Stimulated activated naive CD8-positive, alpha-beta T cell treated with anti-CD3 and anti-CD28 coated beads, Interleukin-15, amount 100 ng/mL, for 72 hours (primary cell): ENCODE data around the gene RGS5.

Source experiments
- ATAC-seq: fragments of 150-1000 bp; cut with Tn5 transposase; 2 replicates; pipeline ENCODE4 v1.10.0; 2021; ENCODE audit warnings: mild to moderate bottlenecking, moderate library complexity
- DNase-seq, 2 donors: peaks; one replicate each; pipeline ENCODE4 v3.0.0; 2021 to 2022
- H3K27ac Mint-ChIP-seq, 2 donors: one replicate each; pipeline ENCODE4 v1.8.0; 2022; ENCODE audit warnings: mild to moderate bottlenecking in 2 of 2, mixed read lengths in 2 of 2, moderate library complexity in 2 of 2
- H3K27me3 Mint-ChIP-seq: one replicate; pipeline ENCODE4 v1.8.0; 2022; ENCODE audit warnings: mixed read lengths
- H3K4me1 Mint-ChIP-seq: one replicate; pipeline ENCODE4 v1.8.0; 2022; ENCODE audit warnings: mild to moderate bottlenecking, mixed read lengths
- H3K4me3 Mint-ChIP-seq, 2 donors: one replicate each; pipeline ENCODE4 v1.8.0; 2022; ENCODE audit warnings: mild to moderate bottlenecking in 2 of 2, mixed read lengths in 2 of 2, moderate library complexity in 1 of 2
- H3K9me3 Mint-ChIP-seq, 2 donors: one replicate each; pipeline ENCODE4 v1.8.0; 2022; ENCODE audit warnings: mixed read lengths in 2 of 2

The RGS5 gene

DNA sequence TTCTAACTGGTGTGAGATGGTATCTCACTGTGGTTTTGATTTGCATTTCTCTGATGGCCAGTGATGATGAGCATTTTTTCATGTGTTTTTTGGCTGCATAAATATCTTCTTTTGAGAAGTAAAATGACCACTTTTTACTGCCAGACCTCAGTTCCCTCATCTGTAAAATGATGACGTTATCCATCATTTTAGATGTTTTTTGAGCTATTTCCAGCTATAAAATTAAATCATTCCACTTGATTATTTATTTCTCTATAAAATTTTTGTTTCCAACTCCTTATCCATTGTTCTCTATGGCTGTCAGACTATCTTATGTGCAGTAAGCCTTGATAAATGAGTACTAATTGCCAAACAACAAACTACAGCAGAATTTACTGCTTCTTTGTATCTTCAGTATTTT is 33.2 kb downstream of the RGS5 start:
- DNase-seq = no peak
- no peak for ATAC-seq
- H3K4me3 Mint-ChIP-seq = no peak overlapping the region
- peaks cover 10% of the 10 kb centered on the region for H3K27me3 Mint-ChIP-seq
- H3K9me3 Mint-ChIP-seq = no peaks in the 10 kb centered on the region
- no peak overlapping the region for H3K27ac Mint-ChIP-seq
- no peaks in the 10 kb centered on the region for H3K4me1 Mint-ChIP-seq

DNA sequence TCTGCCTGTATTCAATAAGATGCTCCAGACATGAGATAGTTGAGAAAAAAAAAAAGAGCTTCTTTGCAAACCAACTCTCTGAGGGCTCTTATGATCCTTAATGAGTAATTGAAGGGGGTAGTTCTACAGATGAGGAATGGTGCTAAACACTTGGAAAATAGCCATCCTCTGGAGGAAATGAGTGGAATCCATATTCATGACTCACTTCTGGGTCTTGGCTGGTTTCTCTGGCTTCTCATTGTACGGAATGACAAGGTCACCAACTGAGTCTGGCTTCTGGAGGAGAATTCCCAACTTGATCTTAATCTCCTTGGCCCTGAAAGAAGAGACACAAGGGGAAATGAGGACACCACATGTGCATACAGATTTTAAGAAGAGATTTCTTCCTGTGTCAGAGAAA is 34.7 kb downstream of the RGS5 start:
- no peak for DNase-seq
- H3K9me3 Mint-ChIP-seq = no peaks in the 10 kb centered on the region
- no peak overlapping the region for H3K4me3 Mint-ChIP-seq
- peaks cover 5% of the 10 kb centered on the region for H3K27me3 Mint-ChIP-seq
- H3K4me1 Mint-ChIP-seq = no peaks in the 10 kb centered on the region
- H3K27ac Mint-ChIP-seq = no peak overlapping the region
- no peak for ATAC-seq

DNA sequence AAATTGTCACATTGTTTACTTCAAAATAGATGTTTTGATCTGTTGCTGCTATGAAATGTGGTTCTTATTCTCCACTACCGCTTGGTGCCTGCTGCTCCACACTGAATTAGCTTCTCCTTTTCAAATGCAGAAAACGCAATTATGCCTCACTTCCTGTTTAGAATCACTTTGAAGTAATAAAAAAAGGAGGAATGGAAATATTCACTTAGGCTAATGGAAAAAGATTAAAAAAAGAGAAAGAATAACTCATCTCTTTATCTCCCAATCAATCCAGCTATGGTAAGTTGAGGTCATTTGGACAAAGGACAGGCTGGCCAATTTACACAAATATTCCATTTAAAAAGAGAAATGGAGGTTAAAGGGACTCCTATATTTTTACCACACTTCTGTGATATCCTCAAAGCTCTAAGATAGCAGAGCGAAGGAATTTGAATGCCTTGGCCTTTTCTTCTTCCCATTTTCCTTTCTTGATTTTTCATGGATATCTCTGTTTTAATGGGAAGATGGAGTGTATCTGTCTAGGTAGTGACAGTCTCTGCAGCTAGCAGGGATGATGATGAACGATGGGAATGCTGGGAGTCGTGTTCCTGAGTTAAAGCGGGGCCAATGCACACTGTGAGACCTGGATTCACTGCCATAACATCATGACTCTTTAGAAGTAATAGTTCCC is 35.7 kb downstream of the RGS5 start:
- DNase-seq = no peak

DNA sequence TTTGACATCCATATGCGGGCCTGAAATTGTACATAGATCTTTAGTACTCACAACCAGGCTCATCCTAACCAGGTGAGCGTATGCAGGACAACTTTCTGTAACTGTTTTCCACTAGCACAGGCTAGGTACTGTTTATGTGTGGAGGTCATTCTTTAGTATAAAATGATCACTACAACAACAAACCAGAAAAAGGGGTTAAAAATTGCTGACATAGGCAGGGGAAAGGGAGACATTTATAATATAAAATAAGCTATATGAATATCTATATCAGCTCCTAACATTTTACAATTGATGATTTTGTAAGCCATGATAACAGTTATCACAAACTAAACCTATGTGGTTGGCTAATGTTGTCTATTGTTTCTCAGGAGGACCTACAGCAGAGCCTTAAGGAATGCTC is 37.6 kb downstream of the RGS5 start:
- no peaks in the 10 kb centered on the region for H3K27me3 Mint-ChIP-seq
- H3K4me3 Mint-ChIP-seq = no peak overlapping the region
- no peak for ATAC-seq
- H3K27ac Mint-ChIP-seq = no peak overlapping the region
- no peaks in the 10 kb centered on the region for H3K4me1 Mint-ChIP-seq
- no peak for DNase-seq
- no peaks in the 10 kb centered on the region for H3K9me3 Mint-ChIP-seq

More for the DNA sequence above, 35.7 kb downstream of the RGS5 start:
- Mint-ChIP-seq H3K4me1 (no peaks in the 10 kb centered on the region), H3K9me3 (no peaks in the 10 kb centered on the region), H3K27me3 (no peaks in the 10 kb centered on the region), H3K4me3 (no peak overlapping the region), H3K27ac (no peak overlapping the region)
- no peak for ATAC-seq

DNA sequence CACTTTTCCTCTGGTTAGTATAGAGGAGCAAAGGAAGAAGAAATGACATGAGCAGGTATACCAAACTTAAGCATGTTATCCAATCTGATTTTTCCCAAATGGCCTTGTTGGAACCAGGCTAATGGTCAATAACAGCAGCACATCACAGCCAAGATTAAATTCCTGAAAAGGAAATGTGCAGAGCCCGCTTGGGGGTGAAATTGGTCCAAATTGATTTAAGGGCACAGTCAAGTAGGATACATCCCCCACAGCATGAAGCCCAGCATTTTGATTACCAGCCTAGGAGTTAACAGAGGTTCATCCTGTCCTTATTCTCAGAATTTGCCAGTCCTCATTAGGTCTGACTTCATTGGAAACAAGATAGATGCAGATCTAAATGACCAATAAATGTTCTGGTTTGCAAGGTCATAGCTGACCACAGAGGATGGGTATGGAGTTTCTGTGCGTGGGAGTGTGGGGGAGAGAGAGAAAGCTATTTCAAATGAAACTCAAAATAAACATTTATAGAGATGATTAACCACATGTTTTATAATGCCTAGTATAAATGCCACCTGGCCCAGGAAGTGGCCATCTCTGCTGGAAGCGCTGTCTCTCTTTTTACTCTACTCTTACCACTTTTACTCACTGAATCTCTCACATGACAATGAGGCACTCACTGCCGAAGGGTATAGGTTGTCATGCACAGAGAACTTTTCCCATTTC is 38.7 kb downstream of the RGS5 start:
- DNase-seq (no peak), ATAC-seq (no peak)
- H3K27ac Mint-ChIP-seq = no peak overlapping the region
- no peaks in the 10 kb centered on the region for H3K4me1 Mint-ChIP-seq
- H3K27me3 Mint-ChIP-seq = no peaks in the 10 kb centered on the region
- no peaks in the 10 kb centered on the region for H3K9me3 Mint-ChIP-seq
- H3K4me3 Mint-ChIP-seq = no peak overlapping the region

DNA sequence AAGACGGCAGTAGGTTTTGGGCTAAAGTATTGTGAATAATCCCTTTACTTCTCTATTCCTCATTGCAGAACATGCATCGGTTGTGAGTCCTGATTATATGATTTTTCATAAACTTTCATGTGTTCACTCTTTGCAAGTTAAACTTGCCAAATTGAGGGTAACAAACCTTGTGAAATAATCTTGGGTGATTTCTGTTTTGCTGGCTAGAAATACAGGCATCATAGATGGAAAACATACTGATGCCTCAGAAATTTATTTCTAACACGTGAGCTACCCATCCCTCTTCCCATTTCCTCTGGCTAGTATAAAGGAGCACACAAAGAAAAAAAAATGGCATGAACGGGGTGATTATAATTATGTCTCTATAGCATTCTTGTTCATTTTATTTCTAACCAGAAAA is 39.6 kb downstream of the RGS5 start:
- H3K27ac Mint-ChIP-seq = no peak overlapping the region
- DNase-seq (no peak), ATAC-seq (no peak)
- H3K27me3 Mint-ChIP-seq = no peaks in the 10 kb centered on the region
- no peak overlapping the region for H3K4me3 Mint-ChIP-seq
- peaks cover 4% of the 10 kb centered on the region in 2 donors for H3K9me3 Mint-ChIP-seq
- H3K4me1 Mint-ChIP-seq = no peaks in the 10 kb centered on the region

DNA sequence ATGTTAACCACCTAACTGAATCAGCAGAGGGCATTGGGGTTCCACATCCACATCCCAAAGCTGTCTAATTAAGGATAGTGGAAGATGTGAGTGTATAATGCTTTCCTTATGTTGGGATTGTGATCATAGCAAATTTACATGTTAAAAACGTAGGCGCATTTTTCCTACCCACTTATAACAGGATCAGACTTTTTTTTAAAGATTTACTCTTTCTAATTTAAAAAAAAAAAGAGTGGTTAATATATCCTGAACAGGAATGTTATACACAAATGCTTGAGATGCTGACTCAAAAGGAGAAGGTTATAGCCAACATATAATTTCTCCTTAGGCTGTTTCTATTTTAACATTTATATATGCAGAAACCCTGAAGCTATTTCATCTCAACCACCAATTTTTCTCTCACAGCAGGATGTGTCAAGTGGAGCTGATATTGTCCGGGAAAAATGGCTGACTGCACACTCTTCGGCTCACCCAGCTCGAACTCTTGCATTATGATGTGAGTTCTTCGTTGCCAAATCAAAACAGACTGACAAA is 40.3 kb downstream of the RGS5 start:
- DNase-seq = no peak
- Mint-ChIP-seq H3K9me3 (peaks cover 7 to 8% of the 10 kb centered on the region in 2 donors), H3K4me1 (no peaks in the 10 kb centered on the region), H3K4me3 (no peak overlapping the region), H3K27me3 (no peaks in the 10 kb centered on the region), H3K27ac (no peak overlapping the region)
- no peak for ATAC-seq

DNA sequence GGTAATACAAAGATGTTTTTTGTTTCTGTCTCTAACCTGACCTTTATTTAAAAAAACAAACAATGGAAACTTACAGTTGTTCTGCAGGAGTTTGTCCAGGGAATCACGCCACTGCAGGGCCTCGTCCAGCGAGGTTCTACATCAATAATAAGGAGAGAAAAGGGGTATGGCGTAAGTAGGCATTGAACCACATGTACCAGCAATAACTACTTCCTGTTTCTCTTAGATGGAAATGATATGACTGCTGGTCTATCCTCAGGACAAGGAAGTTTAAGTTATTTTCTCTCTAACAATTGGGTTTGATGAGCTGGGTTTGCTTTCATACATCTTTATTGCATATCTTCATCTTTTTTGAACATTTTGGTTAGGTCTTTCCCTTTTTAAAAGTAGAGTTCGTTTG is 40.9 kb downstream of the RGS5 start:
- Mint-ChIP-seq H3K4me3 (no peak overlapping the region), H3K9me3 (peaks cover 7 to 8% of the 10 kb centered on the region in 2 donors), H3K27ac (no peak overlapping the region), H3K27me3 (no peaks in the 10 kb centered on the region), H3K4me1 (no peaks in the 10 kb centered on the region)
- no peak for DNase-seq
- no peak for ATAC-seq

DNA sequence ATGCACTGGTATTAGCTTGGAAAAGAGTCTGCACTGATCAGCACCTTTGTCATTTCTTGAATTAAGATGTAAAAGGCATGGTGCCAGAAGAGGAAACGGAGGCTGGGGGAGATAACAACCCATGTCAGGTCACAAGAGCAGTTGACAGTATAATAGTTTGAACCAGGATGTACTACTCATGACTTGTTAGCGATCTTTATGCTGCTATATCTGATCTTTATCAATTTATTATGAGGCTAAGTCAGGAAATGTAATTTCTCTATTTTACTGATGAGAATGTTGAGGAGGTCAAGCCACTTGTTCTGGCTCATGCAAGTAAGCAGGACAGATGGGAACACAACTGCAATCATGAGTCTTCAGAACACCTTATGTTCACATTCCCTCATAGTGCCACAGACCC is 41.4 kb downstream of the RGS5 start:
- DNase-seq (no peak), ATAC-seq (no peak)
- Mint-ChIP-seq H3K4me1 (no peaks in the 10 kb centered on the region), H3K27me3 (no peaks in the 10 kb centered on the region), H3K4me3 (no peak overlapping the region), H3K27ac (no peak overlapping the region), H3K9me3 (peaks cover 7 to 8% of the 10 kb centered on the region in 2 donors)

DNA sequence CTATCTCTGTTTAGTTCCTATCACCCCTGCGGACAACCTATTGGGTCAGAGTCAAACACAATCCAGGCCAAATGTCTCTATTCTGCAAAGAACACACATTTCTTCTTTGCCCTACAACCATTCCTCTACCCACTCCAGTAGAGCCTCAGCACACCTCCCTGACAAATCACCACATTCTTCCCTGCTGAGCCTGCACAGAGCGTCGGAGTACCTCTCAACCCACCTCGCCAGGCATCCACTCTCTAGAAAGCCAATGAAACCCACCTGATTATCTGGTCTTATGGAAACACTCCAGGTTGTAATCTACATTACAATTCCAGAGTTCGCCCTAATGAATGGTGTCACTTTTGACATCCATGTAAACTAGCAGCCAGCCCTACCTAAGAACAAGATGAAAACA is 47.1 kb downstream of the RGS5 start:
- H3K27ac Mint-ChIP-seq = no peak overlapping the region
- peaks cover 7 to 8% of the 10 kb centered on the region in 2 donors for H3K9me3 Mint-ChIP-seq
- no peak overlapping the region for H3K4me3 Mint-ChIP-seq

DNA sequence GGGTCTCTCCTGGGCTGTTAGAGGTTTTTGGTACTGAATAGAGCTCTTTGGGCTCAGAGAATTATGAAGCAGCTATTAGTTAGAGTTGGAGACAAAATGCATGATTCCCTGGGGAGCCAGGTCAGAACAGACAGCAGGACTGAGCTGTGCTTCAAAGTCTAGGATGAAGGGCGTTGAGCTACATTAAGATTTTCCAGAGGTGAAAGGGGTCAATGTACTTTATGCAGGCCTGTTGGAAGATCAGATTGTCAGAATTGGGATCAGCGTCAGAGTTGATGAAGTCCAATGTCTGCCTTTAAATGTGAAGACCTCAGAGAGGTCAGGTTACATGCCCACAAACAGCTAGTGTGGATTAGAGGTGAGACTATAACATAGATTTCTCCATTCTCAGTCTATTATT is 53.8 kb downstream of the RGS5 start:
- DNase-seq (no peak), ATAC-seq (no peak)
- H3K4me3 Mint-ChIP-seq = no peak overlapping the region
- no peaks in the 10 kb centered on the region for H3K27me3 Mint-ChIP-seq
- no peak overlapping the region for H3K27ac Mint-ChIP-seq
- H3K4me1 Mint-ChIP-seq = no peaks in the 10 kb centered on the region
- H3K9me3 Mint-ChIP-seq = no peaks in the 10 kb centered on the region

More for the DNA sequence above, 47.1 kb downstream of the RGS5 start:
- Mint-ChIP-seq H3K27me3 (no peaks in the 10 kb centered on the region), H3K4me1 (no peaks in the 10 kb centered on the region)
- ATAC-seq (no peak), DNase-seq (no peak)

DNA sequence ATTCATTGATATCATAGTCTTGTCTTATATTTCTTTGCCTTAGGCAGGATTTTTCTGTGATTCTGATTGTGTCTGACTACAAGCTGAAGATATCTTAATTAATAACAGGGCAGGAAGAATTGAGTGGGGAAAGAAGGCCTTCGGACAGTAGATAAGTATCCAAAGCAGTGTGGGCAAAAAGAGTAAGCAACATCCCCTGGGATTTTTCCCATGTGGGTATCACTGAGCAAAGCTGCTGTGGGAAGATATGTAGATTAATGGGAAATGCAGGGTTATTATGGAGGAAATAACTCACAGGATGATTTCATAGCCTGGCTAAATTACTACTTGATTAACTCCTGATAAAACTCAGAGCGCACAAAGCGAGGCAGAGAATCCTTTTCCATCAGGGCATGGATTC is 55.7 kb downstream of the RGS5 start:
- no peaks in the 10 kb centered on the region for H3K27me3 Mint-ChIP-seq
- H3K27ac Mint-ChIP-seq = no peak overlapping the region
- ATAC-seq (no peak), DNase-seq (no peak)
- H3K9me3 Mint-ChIP-seq = no peaks in the 10 kb centered on the region
- no peak overlapping the region for H3K4me3 Mint-ChIP-seq
- no peaks in the 10 kb centered on the region for H3K4me1 Mint-ChIP-seq

DNA sequence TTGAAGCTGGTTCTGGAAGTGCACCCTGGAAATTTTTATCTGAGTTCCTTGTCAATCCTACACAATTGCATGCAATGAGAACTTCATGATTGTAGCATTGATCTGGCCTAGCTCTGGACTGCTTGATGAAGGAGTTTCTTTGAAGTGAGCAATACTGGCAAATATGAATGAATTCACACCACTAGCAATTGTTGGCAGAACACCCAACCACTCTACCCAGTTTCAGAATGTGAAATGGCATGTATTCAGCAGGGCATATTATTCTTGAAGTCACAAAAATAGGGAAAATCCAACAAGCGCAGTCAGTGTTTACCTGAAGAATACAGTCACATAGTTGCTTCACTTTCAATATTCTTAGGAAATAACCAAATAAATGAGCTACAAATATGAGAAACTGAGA is 57.3 kb downstream of the RGS5 start:
- DNase-seq (no peak), ATAC-seq (no peak)
- H3K4me3 Mint-ChIP-seq = no peak overlapping the region
- no peaks in the 10 kb centered on the region for H3K9me3 Mint-ChIP-seq
- no peaks in the 10 kb centered on the region for H3K27me3 Mint-ChIP-seq
- no peaks in the 10 kb centered on the region for H3K4me1 Mint-ChIP-seq
- H3K27ac Mint-ChIP-seq = no peak overlapping the region

DNA sequence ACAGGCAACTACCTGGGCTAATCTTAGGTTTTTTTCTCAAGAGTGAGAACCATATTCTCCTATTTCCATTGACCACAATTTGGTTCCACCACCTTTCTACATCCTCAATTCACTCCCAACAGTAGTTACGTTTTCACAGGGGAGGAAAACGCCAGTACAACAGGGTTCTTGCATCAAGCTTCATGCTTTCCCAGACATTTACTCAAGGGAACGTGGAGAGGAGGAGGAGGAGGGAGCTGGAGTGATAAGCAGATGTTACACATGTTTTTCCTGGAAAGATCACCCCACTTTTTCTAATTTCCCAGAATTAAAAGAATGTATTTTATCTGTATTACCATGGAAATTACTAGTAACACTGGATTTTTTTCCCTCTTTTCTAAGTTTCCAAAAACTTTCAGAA is 58.3 kb downstream of the RGS5 start:
- Mint-ChIP-seq H3K4me3 (no peak overlapping the region), H3K4me1 (no peaks in the 10 kb centered on the region), H3K27ac (no peak overlapping the region), H3K9me3 (no peaks in the 10 kb centered on the region), H3K27me3 (no peaks in the 10 kb centered on the region)
- ATAC-seq (no peak), DNase-seq (no peak)

DNA sequence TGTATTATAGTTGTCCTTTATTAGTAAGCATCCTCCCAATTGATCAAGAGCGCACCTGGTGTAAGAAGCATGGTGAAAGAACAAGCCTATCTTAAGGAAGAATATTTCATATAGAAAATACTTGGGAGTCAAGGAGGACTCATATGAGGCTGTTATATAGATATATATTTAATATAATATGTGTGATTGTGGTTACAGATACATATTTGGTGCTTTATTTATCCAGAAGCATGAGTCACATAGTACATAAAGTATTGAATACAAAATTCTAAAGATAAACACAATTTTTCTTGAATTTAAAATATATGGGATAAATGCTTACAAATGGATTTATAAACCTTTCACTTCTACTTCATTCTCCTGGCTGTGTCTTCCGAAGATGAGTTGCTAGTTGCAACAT is 60.6 kb downstream of the RGS5 start:
- no peak overlapping the region for H3K4me3 Mint-ChIP-seq
- no peak overlapping the region for H3K27ac Mint-ChIP-seq
- DNase-seq (no peak), ATAC-seq (no peak)
- H3K4me1 Mint-ChIP-seq = no peaks in the 10 kb centered on the region
- no peaks in the 10 kb centered on the region for H3K9me3 Mint-ChIP-seq
- H3K27me3 Mint-ChIP-seq = peaks cover 7% of the 10 kb centered on the region

DNA sequence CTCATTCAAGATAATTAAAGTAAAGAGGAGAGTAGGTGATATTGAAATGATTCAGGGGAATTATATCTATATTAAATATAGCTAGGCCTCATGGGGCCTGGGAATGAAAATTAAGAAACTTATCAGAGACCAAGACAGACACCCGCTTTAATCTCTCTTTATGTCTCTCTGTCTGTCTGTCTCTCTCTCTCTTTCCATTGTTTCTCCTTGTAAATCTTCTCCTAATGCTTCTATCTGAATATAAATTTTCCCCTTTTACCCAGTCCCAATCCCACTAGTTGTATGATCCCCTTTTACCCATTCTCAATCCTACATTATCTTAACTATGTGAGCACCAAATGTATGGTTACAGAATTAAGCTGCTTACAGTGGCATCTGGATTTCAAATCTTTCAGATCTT is 61.2 kb downstream of the RGS5 start:
- H3K27ac Mint-ChIP-seq = no peak overlapping the region
- peaks cover 11% of the 10 kb centered on the region for H3K27me3 Mint-ChIP-seq
- H3K4me3 Mint-ChIP-seq = no peak overlapping the region
- ATAC-seq (no peak), DNase-seq (no peak)
- H3K4me1 Mint-ChIP-seq = no peaks in the 10 kb centered on the region
- H3K9me3 Mint-ChIP-seq = no peaks in the 10 kb centered on the region
